Measurements from ENCODE around the gene WWC2. TPM values are rescaled to one million over a fixed set of nuclear protein-coding genes. Genes with fewer than 3 reads are reported as not detected.

Gene WWC2
- total RNA-seq (1 to 10 TPM; 7.3 to 7.6 TPM), polyA plus RNA-seq (1 to 10 TPM; 2.3 to 3.1 TPM)

- Mint-ChIP-seq H3K27ac (peak within 1 kb of the TSS in 2 of 7 donors; percentile 19 to 50), H3K36me3 (peaks cover 0 to 4% of the 10 kb centered on the region in 2 donors), H3K9me3 (peaks cover 0 to 5% (median 0%) of the 10 kb centered on the region in 8 donors), H3K4me3 (peak within 1 kb of the TSS; percentile 76 to 86 (median 78)), H3K27me3 (peaks cover 0 to 3% of the 10 kb centered on the region in 2 donors), H3K4me1 (peaks cover 8 to 37% (median 21%) of the 10 kb centered on the region in 4 donors)
- DNase-seq: peak; percentile 62 to 71 (median 62)
- H3K9me3 ChIP-seq (ENCODE audit: control insufficient read depth in 1 of 2, low read length in 2 of 2): no peaks in the 10 kb centered on the region
- H3K27me3 ChIP-seq (ENCODE audit: insufficient read depth, low read length): peaks cover 3% of the 10 kb centered on the region
- H3K36me3 ChIP-seq (ENCODE audit: insufficient read depth, low read length): no peaks in the 10 kb centered on the region
- H3K4me3 ChIP-seq (ENCODE audit: low read length in 2 of 2): peak within 1 kb of the TSS; percentile 45 to 52
- CTCF ChIA-PET (ENCODE audit: partially characterized antibody): interaction anchor here (0.6 to 3.5 kb wide), 5 partner anchors 24 to 161 kb away, joined by 3 to 16 read pairs (median 6); no protein-coding TSS in a partner anchor
- peaks cover 14% of the 10 kb centered on the region for H3K4me1 ChIP-seq (ENCODE audit: insufficient read depth, low read length)
- intact Hi-C loops (cut with micrococcal nuclease): loop anchor here (2.0 to 5.0 kb wide), 3 partner anchors 83 to 406 kb away; partner anchors contain the start of gene ING2
- no peak within 1 kb of the TSS for H3K27ac ChIP-seq (ENCODE audit: low read depth, low read length)
- POLR2A ChIA-PET (ENCODE audit: partially characterized antibody): interaction anchor here (1.7 to 3.3 kb wide), 3 partner anchors 181 to 346 kb away, joined by 5 to 12 read pairs (median 12); partner anchors contain the start of gene CDKN2AIP
Measured at GRCh38 chr4:183098723-183099536, at the start of gene WWC2. WWC2 (plus strand) TSS chr4:183099257; CDS start chr4:183099492, 235 bp downstream.

- H3K27ac Mint-ChIP-seq: no peak overlapping the region
- peaks cover 0 to 5% (median 0%) of the 10 kb centered on the region in 8 donors for H3K9me3 Mint-ChIP-seq
- ChIA-PET CTCF (ENCODE audit: partially characterized antibody) (no interaction called here), POLR2A (ENCODE audit: partially characterized antibody) (no interaction called here)
- H3K36me3 Mint-ChIP-seq: no peaks in the 10 kb centered on the region
- H3K4me1 Mint-ChIP-seq: no peaks in the 10 kb centered on the region
- no peak overlapping the region for H3K4me3 Mint-ChIP-seq
- Histone ChIP-seq H3K27me3 (ENCODE audit: insufficient read depth, low read length) (no peaks in the 10 kb centered on the region), H3K9me3 (ENCODE audit: control insufficient read depth in 1 of 2, low read length in 2 of 2) (no peaks in the 10 kb centered on the region), H3K4me3 (ENCODE audit: low read length in 2 of 2) (no peak overlapping the region), H3K4me1 (ENCODE audit: insufficient read depth, low read length) (no peaks in the 10 kb centered on the region), H3K27ac (ENCODE audit: low read depth, low read length) (no peak overlapping the region), H3K36me3 (ENCODE audit: insufficient read depth, low read length) (no peaks in the 10 kb centered on the region)
- H3K27me3 Mint-ChIP-seq: peaks cover 5 to 9% of the 10 kb centered on the region in 2 donors
- no peak for DNase-seq
- intact Hi-C loops (cut with micrococcal nuclease): no loop called here
Measured at GRCh38 chr4:183053681-183054080, 45.4 kb upstream of the WWC2 start.

- Mint-ChIP-seq H3K4me1 (no peaks in the 10 kb centered on the region), H3K9me3 (peaks cover 0 to 3% (median 0%) of the 10 kb centered on the region in 8 donors), H3K4me3 (no peak overlapping the region), H3K36me3 (no peaks in the 10 kb centered on the region), H3K27ac (no peak overlapping the region), H3K27me3 (peaks cover 5 to 8% of the 10 kb centered on the region in 2 donors)
- H3K27me3 ChIP-seq (ENCODE audit: insufficient read depth, low read length): no peaks in the 10 kb centered on the region
- no peak overlapping the region for H3K27ac ChIP-seq (ENCODE audit: low read depth, low read length)
- no peak overlapping the region for H3K4me3 ChIP-seq (ENCODE audit: low read length in 2 of 2)
- H3K4me1 ChIP-seq (ENCODE audit: insufficient read depth, low read length): no peaks in the 10 kb centered on the region
- POLR2A ChIA-PET (ENCODE audit: partially characterized antibody): no interaction called here
- intact Hi-C loops (cut with micrococcal nuclease): no loop called here
- DNase-seq: no peak
- CTCF ChIA-PET (ENCODE audit: partially characterized antibody): interaction anchor here (1.5 kb wide), 1 partner anchor 204 kb away, joined by 4 read pairs; no protein-coding TSS in a partner anchor
- no peaks in the 10 kb centered on the region for H3K36me3 ChIP-seq (ENCODE audit: insufficient read depth, low read length)
- H3K9me3 ChIP-seq (ENCODE audit: control insufficient read depth in 1 of 2, low read length in 2 of 2): no peaks in the 10 kb centered on the region
Measured at GRCh38 chr4:183057255-183057654, 41.8 kb upstream of the WWC2 start.

- Mint-ChIP-seq H3K4me3 (no peak overlapping the region), H3K36me3 (no peaks in the 10 kb centered on the region), H3K27me3 (peaks cover 9% of the 10 kb centered on the region in 2 donors), H3K4me1 (no peaks in the 10 kb centered on the region), H3K27ac (no peak overlapping the region), H3K9me3 (peaks cover 0 to 2% (median 0%) of the 10 kb centered on the region in 8 donors)
- no peak overlapping the region for H3K27ac ChIP-seq (ENCODE audit: low read depth, low read length)
- H3K27me3 ChIP-seq (ENCODE audit: insufficient read depth, low read length): no peaks in the 10 kb centered on the region
- no peaks in the 10 kb centered on the region for H3K36me3 ChIP-seq (ENCODE audit: insufficient read depth, low read length)
- no peak overlapping the region for H3K4me3 ChIP-seq (ENCODE audit: low read length in 2 of 2)
- no peak for DNase-seq
- H3K9me3 ChIP-seq (ENCODE audit: control insufficient read depth in 1 of 2, low read length in 2 of 2): no peaks in the 10 kb centered on the region
- POLR2A ChIA-PET (ENCODE audit: partially characterized antibody): no interaction called here
- no peaks in the 10 kb centered on the region for H3K4me1 ChIP-seq (ENCODE audit: insufficient read depth, low read length)
- CTCF ChIA-PET (ENCODE audit: partially characterized antibody): no interaction called here
- intact Hi-C loops (cut with micrococcal nuclease): no loop called here
Measured at GRCh38 chr4:183059797-183060196, 39.3 kb upstream of the WWC2 start.

- DNase-seq: no peak
- no peak overlapping the region for H3K27ac Mint-ChIP-seq
- peaks cover 0 to 27% (median 13%) of the 10 kb centered on the region in 8 donors for H3K9me3 Mint-ChIP-seq
- Histone ChIP-seq H3K4me1 (ENCODE audit: insufficient read depth, low read length) (no peaks in the 10 kb centered on the region), H3K9me3 (ENCODE audit: control insufficient read depth in 1 of 2, low read length in 2 of 2) (no peaks in the 10 kb centered on the region), H3K4me3 (ENCODE audit: low read length in 2 of 2) (no peak overlapping the region), H3K27me3 (ENCODE audit: insufficient read depth, low read length) (no peaks in the 10 kb centered on the region), H3K27ac (ENCODE audit: low read depth, low read length) (no peak overlapping the region), H3K36me3 (ENCODE audit: insufficient read depth, low read length) (no peaks in the 10 kb centered on the region)
- CTCF ChIA-PET (ENCODE audit: partially characterized antibody): interaction anchor here (0.7 to 1.4 kb wide), 4 partner anchors 182 to 339 kb away, joined by 3 to 4 read pairs (median 4); no protein-coding TSS in a partner anchor
- POLR2A ChIA-PET (ENCODE audit: partially characterized antibody): no interaction called here
- H3K27me3 Mint-ChIP-seq: peaks cover 6 to 10% of the 10 kb centered on the region in 2 donors
- peaks cover 0 to 7% of the 10 kb centered on the region in 2 donors for H3K36me3 Mint-ChIP-seq
- H3K4me1 Mint-ChIP-seq: peaks cover 0 to 1% (median under 1%) of the 10 kb centered on the region in 4 donors
- intact Hi-C loops (cut with micrococcal nuclease): no loop called here
- no peak overlapping the region for H3K4me3 Mint-ChIP-seq
Measured at GRCh38 chr4:183068502-183068901, 30.6 kb upstream of the WWC2 start.

GRCh38 chr4:183071222-183071621, 27.8 kb upstream of the WWC2 start:
- H3K9me3 Mint-ChIP-seq: peaks cover 0 to 27% (median 13%) of the 10 kb centered on the region in 8 donors
- Histone ChIP-seq H3K9me3 (ENCODE audit: control insufficient read depth in 1 of 2, low read length in 2 of 2) (no peaks in the 10 kb centered on the region), H3K36me3 (ENCODE audit: insufficient read depth, low read length) (no peaks in the 10 kb centered on the region), H3K27ac (ENCODE audit: low read depth, low read length) (no peak overlapping the region), H3K4me1 (ENCODE audit: insufficient read depth, low read length) (no peaks in the 10 kb centered on the region), H3K4me3 (ENCODE audit: low read length in 2 of 2) (no peak overlapping the region), H3K27me3 (ENCODE audit: insufficient read depth, low read length) (no peaks in the 10 kb centered on the region)
- peaks cover 0 to 7% of the 10 kb centered on the region in 2 donors for H3K36me3 Mint-ChIP-seq
- H3K4me1 Mint-ChIP-seq: peaks cover 0 to 2% (median under 1%) of the 10 kb centered on the region in 4 donors
- ChIA-PET CTCF (ENCODE audit: partially characterized antibody) (interaction anchor here (1.1 to 6.9 kb wide), 5 partner anchors 27 to 336 kb away, joined by 4 to 142 read pairs (median 42); partner anchors contain the start of gene WWC2), POLR2A (ENCODE audit: partially characterized antibody) (no interaction called here)
- no peak overlapping the region for H3K27ac Mint-ChIP-seq
- intact Hi-C loops (cut with micrococcal nuclease): no loop called here
- DNase-seq: no peak
- peaks cover 2 to 5% of the 10 kb centered on the region in 2 donors for H3K27me3 Mint-ChIP-seq
- H3K4me3 Mint-ChIP-seq: no peak overlapping the region

- DNase-seq: no peak
- no peak overlapping the region for H3K27ac ChIP-seq (ENCODE audit: low read depth, low read length)
- no peak overlapping the region for H3K4me3 ChIP-seq (ENCODE audit: low read length in 2 of 2)
- no peaks in the 10 kb centered on the region for H3K9me3 ChIP-seq (ENCODE audit: control insufficient read depth in 1 of 2, low read length in 2 of 2)
- H3K27me3 Mint-ChIP-seq: peaks cover 2 to 5% of the 10 kb centered on the region in 2 donors
- H3K4me3 Mint-ChIP-seq: no peak overlapping the region
- intact Hi-C loops (cut with micrococcal nuclease): no loop called here
- peaks cover 0 to 27% (median 13%) of the 10 kb centered on the region in 8 donors for H3K9me3 Mint-ChIP-seq
- peaks cover 0 to 2% (median under 1%) of the 10 kb centered on the region in 4 donors for H3K4me1 Mint-ChIP-seq
- H3K36me3 Mint-ChIP-seq: peaks cover 0 to 7% of the 10 kb centered on the region in 2 donors
- no peaks in the 10 kb centered on the region for H3K36me3 ChIP-seq (ENCODE audit: insufficient read depth, low read length)
- ChIA-PET POLR2A (ENCODE audit: partially characterized antibody) (no interaction called here), CTCF (ENCODE audit: partially characterized antibody) (interaction anchor here (1.1 to 6.9 kb wide), 7 partner anchors 20 to 335 kb away, joined by 4 to 142 read pairs (median 6); partner anchors contain the start of gene WWC2)
- H3K4me1 ChIP-seq (ENCODE audit: insufficient read depth, low read length): no peaks in the 10 kb centered on the region
- H3K27ac Mint-ChIP-seq: no peak overlapping the region
- H3K27me3 ChIP-seq (ENCODE audit: insufficient read depth, low read length): no peaks in the 10 kb centered on the region
Measured at GRCh38 chr4:183072176-183072575, 26.9 kb upstream of the WWC2 start.

All from CD4-positive, alpha-beta memory T cell (primary cell).